Endothelial cell of umbilical vein (primary cell): Measurements from ENCODE around the gene EPHB6. TPM values are rescaled to one million over a fixed set of nuclear protein-coding genes. Genes with fewer than 3 reads are reported as not detected.

Experiments used
- BruUV-seq: library from RNA; stranded (reverse); fragments of 400-500 nt; replicated peaks from 2 replicates; lab custom pipeline; 2021; lab: Mats Ljungman, UMichigan
- CTCF ChIA-PET: fragments of 300-600, 350-600 bp; sonication (Branson Sonifier 250); formaldehyde crosslinking; loops from one replicate; lab custom pipeline; 2021; ENCODE audit warnings: antibody characterized with exemption, inconsistent platforms; lab: Charles Lee
- POLR2A ChIA-PET: fragments of 300-600, 350-600 bp; sonication (Branson Sonifier 250); formaldehyde crosslinking; loops from one replicate; lab custom pipeline; 2021; ENCODE audit warnings: antibody characterized with exemption, inconsistent platforms; lab: Charles Lee
- DNase-seq: peaks from one replicate; pipeline ENCODE4 v3.0.0-alpha.2; 2011; ENCODE audit warnings: low read depth, low spot score
- FAIRE-seq: peaks from 2 replicates; lab custom pipeline; 2011; peaks lifted over from hg19 to GRCh38; lab: Jason Lieb, UNC
- H2AFZ ChIP-seq: 2 replicates; pipeline ENCODE4 v1.6.0; 2012; ENCODE audit warnings: low read depth, low read length, control low read depth, inconsistent platforms
- H3K27ac ChIP-seq: 2 replicates; pipeline ENCODE4 v1.5.1; 2011; ENCODE audit warnings: low read depth, mild to moderate bottlenecking, control low read depth, low read length, moderate library complexity; ENCODE audit not compliant: insufficient read depth
- H3K27me3 ChIP-seq, 2 experiments: 2 replicates each; pipeline versions ENCODE4 v1.6.0 to v1.6.1; 2011; ENCODE audit warnings: low read length in 2 of 2, mixed read lengths in 1 of 2; ENCODE audit not compliant: control insufficient read depth in 2 of 2, insufficient read depth in 2 of 2
- H3K36me3 ChIP-seq, 2 experiments: 2 replicates in 1 of 2; 3 replicates in 1 of 2; pipeline ENCODE4 v1.5.1; 2011; ENCODE audit warnings: low read length in 2 of 2, mild to moderate bottlenecking in 1 of 2, moderate library complexity in 1 of 2; ENCODE audit not compliant: control insufficient read depth in 2 of 2, insufficient read depth in 2 of 2; ENCODE audit errors: extremely low read depth in 1 of 2
- H3K4me1 ChIP-seq: 3 replicates; pipeline ENCODE4 v1.5.1; 2011; ENCODE audit warnings: mild to moderate bottlenecking, low read length; ENCODE audit not compliant: control insufficient read depth, insufficient read depth; ENCODE audit errors: extremely low read depth
- H3K4me2 ChIP-seq: 2 replicates; pipeline ENCODE4 v1.6.1; 2011; ENCODE audit warnings: low read length, control low read depth, mixed read lengths; ENCODE audit not compliant: insufficient read depth
- H3K4me3 ChIP-seq, 3 experiments: fragments of 200-600 bp in 1 of 3; sonication (generic), shearing (Covaris generic) in 1 of 3; replicated peaks in 1 of 3; 2 replicates each; pipeline ENCODE4 v1.5.1; 2011 to 2016; ENCODE audit warnings: control low read depth in 3 of 3, low read length in 3 of 3, mild to moderate bottlenecking in 2 of 3, inconsistent platforms in 1 of 3, low read depth in 1 of 3, moderate library complexity in 1 of 3; ENCODE audit not compliant: insufficient read depth in 1 of 3
- H3K79me2 ChIP-seq: 2 replicates; pipeline ENCODE4 v1.6.0; 2012; ENCODE audit warnings: low read length, inconsistent platforms; ENCODE audit not compliant: control insufficient read depth, insufficient read depth
- H3K9ac ChIP-seq: replicated peaks from 2 replicates; pipeline ENCODE3; 2011; ENCODE audit warnings: low read length, control low read depth; ENCODE audit not compliant: insufficient read depth; ENCODE audit errors: extremely low read depth
- H3K9me1 ChIP-seq: replicated peaks from 3 replicates; pipeline ENCODE4 v1.6.0; 2011; ENCODE audit warnings: mild to moderate bottlenecking, low read length; ENCODE audit not compliant: control insufficient read depth, insufficient read depth; ENCODE audit errors: extremely low read depth
- H3K9me3 ChIP-seq: replicated peaks from 2 replicates; pipeline ENCODE4 v1.5.1; 2012; ENCODE audit warnings: low read length, inconsistent platforms; ENCODE audit not compliant: control insufficient read depth, insufficient read depth
- H4K20me1 ChIP-seq: replicated peaks from 2 replicates; pipeline ENCODE3; 2011; ENCODE audit warnings: mild to moderate bottlenecking, low read length; ENCODE audit not compliant: control insufficient read depth, insufficient read depth; ENCODE audit errors: extremely low read depth
- CTCF ChIP-seq, 2 donors: IDR thresholded peaks; 1 replicate in 1 of 2; 2 replicates in 1 of 2; pipeline ENCODE4 v1.5.1; 2011; ENCODE audit warnings: low read length in 2 of 2, mild to moderate bottlenecking in 2 of 2, moderate library complexity in 2 of 2, control low read depth in 1 of 2, inconsistent platforms in 1 of 2, low read depth in 1 of 2; ENCODE audit not compliant: insufficient read depth in 1 of 2; ENCODE audit errors: extremely low read depth in 1 of 2
- EZH2 ChIP-seq: IDR thresholded peaks from 2 replicates; pipeline ENCODE4 v1.6.1; 2012; ENCODE audit warnings: borderline replicate concordance, low read depth, mild to moderate bottlenecking, moderate library complexity, low read length, inconsistent platforms; ENCODE audit not compliant: severe bottlenecking
- FOS ChIP-seq: IDR thresholded peaks from 2 replicates; pipeline ENCODE4 v1.6.1; 2011; ENCODE audit warnings: mild to moderate bottlenecking, low read length, moderate library complexity, borderline replicate concordance; ENCODE audit not compliant: insufficient read depth
- GATA2 ChIP-seq: IDR thresholded peaks from 2 replicates; pipeline ENCODE4 v1.7.0; 2011; ENCODE audit warnings: low read depth, mild to moderate bottlenecking, moderate library complexity, mixed read lengths, low read length; ENCODE audit not compliant: insufficient read length, insufficient read depth
- JUN ChIP-seq: IDR thresholded peaks from 2 replicates; pipeline ENCODE4 v1.6.1; 2011; ENCODE audit warnings: borderline replicate concordance, low read depth; ENCODE audit not compliant: insufficient read length, insufficient read depth
- MAX ChIP-seq: IDR thresholded peaks from 2 replicates; pipeline ENCODE4 v1.6.1; 2011; ENCODE audit not compliant: insufficient read depth, insufficient read length
- MYC ChIP-seq: IDR thresholded peaks from one replicate; pipeline ENCODE4 v1.6.1; 2011; ENCODE audit warnings: mild to moderate bottlenecking, low read depth, low read length
- POLR2A ChIP-seq: IDR thresholded peaks from 2 replicates; pipeline ENCODE4 v1.6.1; 2012; ENCODE audit warnings: low read depth, mild to moderate bottlenecking, control low read depth, low read length
- POLR2AphosphoS5 ChIP-seq: IDR thresholded peaks from 2 replicates; pipeline ENCODE4 v1.6.1; 2012; ENCODE audit warnings: low read depth, mild to moderate bottlenecking, control low read depth, low read length, moderate library complexity; ENCODE audit not compliant: insufficient read depth
- dilution Hi-C: fragments of 300-500 bp; cut with MboI; formaldehyde crosslinking; loops from one replicate; pipeline ENCODE4 v1.15.0; 2019; ENCODE audit warnings: low sequenced_read_pairs; ENCODE audit not compliant: extremely low pct_ligation_motif_present
- intact Hi-C: fragments of 100-400 bp; cut with micrococcal nuclease; formaldehyde crosslinking; loops from one replicate; pipeline ENCODE4 v1.10.0; 2022
- polyA plus RNA-seq, 4 experiments: library from polyadenylated mRNA; depleted of rRNA in 3 of 4; stranded (reverse) in 3 of 4; unstranded in 1 of 4; fragments of >200 nt; gene quantifications; 2 replicates each; pipeline versions ENCODE4 v1.2.1 to v1.2.3, GENCODE V29; 2011 to 2012; ENCODE audit warnings: missing spikeins in 1 of 4
- total RNA-seq: library from RNA; stranded (reverse); gene quantifications from 2 replicates; pipeline ENCODE4 v1.2.3, GENCODE V29; 2021

The EPHB6 gene
- total and polyA plus RNA-seq, 2 donors (not counting 3 experiments of a cell fraction or from before 2014, with no cell fraction given), result 0.86 to 2.9 TPM

GRCh38 chr7:142815134-142815533, 39.7 kb upstream of the EPHB6 start:
- Histone ChIP-seq H3K27me3 (peaks cover 5 to 10% of the 10 kb centered on the region in 2 experiments), H3K9ac (no peak overlapping the region), H3K4me1 (peaks cover 13% of the 10 kb centered on the region), H2AFZ (no peak overlapping the region), H4K20me1 (no peaks in the 10 kb centered on the region), H3K9me3 (no peaks in the 10 kb centered on the region), H3K4me2 (no peak overlapping the region), H3K4me3 (no peak overlapping the region), H3K79me2 (no peaks in the 10 kb centered on the region), H3K36me3 (no peaks in the 10 kb centered on the region), H3K9me1 (no peaks in the 10 kb centered on the region), H3K27ac (no peak overlapping the region)
- no peak for FAIRE-seq
- no peak for DNase-seq
- dilution Hi-C loops (no loop called here), intact Hi-C loops (no loop called here)
- TF ChIP-seq POLR2A, result no peak
- no peak for TF ChIP-seq FOS
- no peak for TF ChIP-seq CTCF (IDR thresholded peaks at IDR 0.05; ENCODE audit: extremely low read depth in 1 of 2, insufficient read depth in 1 of 2, low read depth in 1 of 2, low read length in 2 of 2)
- TF ChIP-seq GATA2, result no peak
- no peak for TF ChIP-seq MAX
- no peak for TF ChIP-seq JUN
- TF ChIP-seq EZH2, result no peak
- no peak for TF ChIP-seq POLR2AphosphoS5
- TF ChIP-seq MYC, result no peak
- POLR2A ChIA-PET, result no interaction called here
- BruUV-seq, result no TSS peak
- CTCF ChIA-PET, result interaction anchor here (1.4 to 9.8 kb wide), 3 partner anchors 32 to 280 kb away, joined by 4 to 119 read pairs (median 4); no protein-coding TSS in a partner anchor
